HG03442 (cell line): Measurements from ENCODE around the gene TMEM132D.

Source experiments
- ATAC-seq: cut with Tn5 transposase; IDR thresholded peaks from one replicate; pipeline ENCODE4 v1.9.1; 2021; ENCODE audit warnings: mild to moderate bottlenecking, moderate library complexity; ENCODE audit not compliant: unreplicated experiment

The TMEM132D gene

DNA sequence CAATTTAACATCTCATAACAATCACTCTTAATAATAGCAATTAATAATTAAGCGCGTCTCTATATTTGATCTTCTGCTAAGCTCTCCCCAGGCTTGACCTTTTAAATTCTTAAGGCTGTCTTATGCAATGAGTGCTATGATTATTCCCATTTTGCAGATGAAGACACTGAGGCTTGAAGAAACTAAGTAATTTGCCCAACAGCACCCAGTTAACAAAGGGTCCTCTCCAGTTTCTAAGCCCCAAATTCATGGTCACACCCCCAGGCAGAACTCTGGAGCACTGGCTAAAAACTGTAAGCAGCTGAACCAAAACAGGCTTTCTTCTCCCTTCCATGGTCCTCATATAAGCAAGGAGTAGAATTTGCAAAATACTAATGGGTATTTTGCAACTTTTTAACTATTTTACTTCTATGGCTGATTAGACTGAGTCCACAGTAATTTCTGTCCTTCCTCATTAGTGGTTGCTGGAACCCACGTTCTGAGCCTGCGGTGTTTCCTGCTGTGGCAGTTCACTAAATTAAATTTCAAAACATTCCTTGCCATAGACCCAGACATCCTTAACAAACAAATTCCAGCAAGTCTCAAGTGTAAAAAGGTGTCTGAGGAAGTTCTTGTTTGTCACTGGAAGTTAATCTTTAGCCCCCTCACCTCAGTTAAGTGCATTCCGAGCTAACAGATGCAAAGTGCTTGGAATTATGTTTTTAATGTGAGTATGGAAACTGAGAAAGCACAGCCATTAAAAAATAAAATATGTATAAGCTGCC lies 76.5 kb downstream of the TMEM132D start:
- ATAC-seq, result no peak

DNA sequence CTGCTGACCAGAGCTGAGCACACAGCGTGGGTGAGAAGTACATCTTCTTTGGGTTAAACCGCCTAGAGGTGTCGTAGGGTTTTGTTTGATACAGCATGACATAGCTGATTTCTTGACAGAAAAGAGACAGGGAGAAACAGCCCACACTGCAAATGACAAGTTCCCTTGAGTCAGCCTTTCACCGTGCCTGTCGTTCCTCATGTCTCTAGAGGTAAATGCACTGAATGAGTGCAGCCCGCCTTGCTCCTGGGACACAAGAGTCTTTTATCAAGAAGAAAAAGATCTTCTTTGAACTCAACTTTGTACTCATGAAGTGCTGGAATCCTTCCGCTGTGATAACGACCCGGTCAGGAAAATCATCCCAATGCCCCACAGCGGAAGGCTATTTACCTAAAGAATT lies 77.6 kb downstream of the TMEM132D start:
- no peak for ATAC-seq

DNA sequence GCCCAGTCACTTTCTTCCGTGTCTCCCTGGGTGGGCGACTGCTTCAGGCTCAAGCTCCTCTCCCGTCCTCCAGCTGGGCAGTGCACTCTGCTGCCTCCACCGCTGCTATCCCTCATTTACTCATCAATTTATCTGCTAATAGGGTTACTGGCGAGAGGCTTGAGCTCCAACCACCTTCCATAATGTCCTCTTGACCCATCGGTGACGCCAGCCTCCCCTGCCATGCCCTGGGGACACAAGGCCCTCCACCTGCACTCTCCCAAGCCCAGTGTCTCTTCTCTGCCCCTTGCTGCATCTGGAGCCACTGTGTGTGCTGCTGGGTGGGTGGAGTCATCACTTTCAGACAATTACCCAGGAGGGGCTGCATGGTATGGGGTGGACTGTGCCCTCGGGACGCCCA lies 78.5 kb downstream of the TMEM132D start:
- no peak for ATAC-seq

DNA sequence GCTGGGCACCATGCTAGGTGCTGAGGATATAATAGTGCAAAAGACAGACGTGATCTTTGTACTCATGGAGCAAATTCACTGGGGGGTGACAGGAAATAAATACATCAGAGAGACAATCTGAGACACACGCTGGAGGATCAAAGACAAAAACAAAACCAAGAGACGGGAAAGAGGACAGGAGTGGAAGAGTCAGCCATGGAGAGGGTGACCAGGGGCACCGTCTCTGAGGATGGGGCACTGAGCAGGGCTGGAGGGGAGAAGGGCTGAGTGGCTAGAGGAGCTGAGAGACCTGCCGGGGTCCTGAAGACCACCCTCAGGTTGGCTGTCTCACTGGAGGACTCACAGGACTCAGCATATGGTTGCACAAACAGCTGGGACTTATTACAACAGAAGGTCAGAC lies 81.9 kb downstream of the TMEM132D start:
- ATAC-seq, result no peak

DNA sequence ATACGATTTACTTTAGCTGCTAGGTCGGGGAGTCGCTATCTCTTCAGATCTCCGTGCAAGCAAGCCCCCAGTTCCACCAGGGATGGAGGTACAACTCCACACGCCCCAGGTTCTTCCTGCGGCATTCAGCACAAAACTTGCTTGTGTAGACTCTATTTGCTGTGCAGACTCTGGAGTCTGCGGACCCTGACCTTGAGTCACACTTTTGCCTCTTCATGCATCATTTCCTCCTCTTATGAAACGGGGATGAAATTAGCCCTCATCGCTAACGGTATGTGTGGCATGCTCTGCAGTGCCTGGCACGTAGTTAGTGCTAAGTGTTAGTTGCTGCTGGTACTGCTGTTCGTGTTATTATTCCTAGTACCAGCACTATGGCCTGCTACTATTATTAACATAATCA lies 84.4 kb downstream of the TMEM132D start:
- no peak for ATAC-seq

DNA sequence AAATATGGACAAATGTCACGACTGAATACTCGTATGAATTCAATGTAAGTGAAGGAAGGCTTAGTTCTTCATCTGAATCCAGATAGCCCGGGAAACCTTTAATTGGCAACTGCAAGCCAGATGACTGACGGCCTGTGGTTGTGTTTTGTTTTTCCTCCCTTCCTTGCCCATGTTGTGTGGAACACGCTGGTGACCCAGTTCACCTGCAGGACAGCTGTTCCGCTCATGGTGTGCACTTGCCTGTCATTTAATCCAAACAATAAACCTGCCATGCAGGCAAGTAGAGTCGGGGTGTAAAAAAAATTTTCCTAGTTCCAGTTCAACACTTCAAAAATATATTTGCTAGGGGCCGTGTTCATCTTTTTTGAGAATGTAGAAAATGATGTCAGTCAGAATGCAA lies 88.0 kb downstream of the TMEM132D start:
- no peak for ATAC-seq

DNA sequence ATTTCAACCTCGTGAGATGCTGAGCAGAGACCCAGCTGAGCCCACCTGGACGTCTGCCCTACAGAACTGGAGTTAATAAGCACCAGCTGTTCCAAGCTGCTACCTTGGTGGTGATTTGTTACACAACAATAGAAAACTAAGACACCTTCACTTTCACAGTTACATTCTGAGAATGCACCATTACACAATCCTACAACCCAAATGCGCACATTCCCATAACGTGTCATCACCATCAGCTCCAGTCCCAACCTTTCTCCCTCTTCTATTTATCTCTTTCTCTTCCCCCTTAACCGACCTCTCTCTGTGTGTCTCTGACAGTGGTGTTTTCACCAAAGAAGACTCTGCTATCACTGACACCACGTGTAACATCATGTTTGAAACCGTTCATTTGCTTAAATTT lies 91.9 kb downstream of the TMEM132D start:
- no peak for ATAC-seq

DNA sequence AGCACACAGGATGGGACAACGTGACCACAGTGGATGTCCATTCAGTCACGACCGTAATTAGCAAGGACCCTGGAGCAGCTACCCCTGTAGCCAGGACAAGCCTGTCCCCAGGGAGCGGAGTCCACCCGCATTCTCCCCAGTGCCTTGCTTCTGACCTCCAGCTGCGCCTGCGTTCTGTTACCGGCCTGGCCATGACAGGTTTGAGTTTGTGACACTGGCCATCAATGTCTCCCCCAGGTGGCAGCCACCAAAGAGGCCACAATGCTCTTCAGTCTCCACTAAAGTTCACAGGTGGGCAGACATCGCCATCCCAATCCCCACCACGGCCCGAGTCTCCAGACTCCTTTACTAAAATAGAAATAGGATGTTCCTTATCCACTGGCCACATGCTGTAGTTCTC lies 96.7 kb downstream of the TMEM132D start:
- ATAC-seq, result no peak

DNA sequence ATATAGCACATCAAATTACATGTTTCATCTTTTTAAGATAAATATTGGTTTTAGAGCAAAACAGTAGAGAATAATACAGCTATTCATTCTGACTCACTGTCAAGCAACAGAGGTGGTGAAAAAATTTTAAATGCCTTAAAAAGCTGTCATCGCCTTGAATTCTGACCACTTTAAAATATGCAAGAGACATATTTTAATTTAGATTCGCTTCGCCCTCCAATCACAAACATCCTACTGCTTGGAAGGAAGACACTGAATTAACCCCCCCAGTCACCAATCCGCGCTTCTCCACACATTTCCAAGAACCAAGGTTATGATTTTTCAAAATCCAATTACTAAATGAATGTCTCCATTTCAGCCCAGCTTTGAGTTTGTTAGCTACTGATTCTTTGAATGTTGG lies 112.4 kb downstream of the TMEM132D start:
- no peak for ATAC-seq

DNA sequence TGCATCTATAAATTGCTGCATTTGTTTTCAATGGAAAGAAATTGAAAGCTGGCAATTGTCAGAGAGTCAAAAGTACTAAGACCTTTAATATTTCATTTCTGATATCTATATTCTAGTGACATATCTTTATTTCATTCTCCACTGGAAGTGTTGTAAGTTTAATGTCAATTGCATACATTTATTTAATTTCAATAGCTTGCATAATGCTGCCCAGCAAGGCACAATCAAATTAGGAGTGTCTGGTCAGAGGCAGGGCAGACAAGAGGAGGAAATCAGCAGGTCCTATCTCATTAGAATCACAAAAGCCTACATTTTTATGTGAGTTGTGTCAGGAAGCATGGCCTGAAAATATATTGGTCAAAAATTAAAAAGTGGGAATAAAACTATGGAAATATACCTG lies 112.9 kb downstream of the TMEM132D start:
- ATAC-seq, result no peak

DNA sequence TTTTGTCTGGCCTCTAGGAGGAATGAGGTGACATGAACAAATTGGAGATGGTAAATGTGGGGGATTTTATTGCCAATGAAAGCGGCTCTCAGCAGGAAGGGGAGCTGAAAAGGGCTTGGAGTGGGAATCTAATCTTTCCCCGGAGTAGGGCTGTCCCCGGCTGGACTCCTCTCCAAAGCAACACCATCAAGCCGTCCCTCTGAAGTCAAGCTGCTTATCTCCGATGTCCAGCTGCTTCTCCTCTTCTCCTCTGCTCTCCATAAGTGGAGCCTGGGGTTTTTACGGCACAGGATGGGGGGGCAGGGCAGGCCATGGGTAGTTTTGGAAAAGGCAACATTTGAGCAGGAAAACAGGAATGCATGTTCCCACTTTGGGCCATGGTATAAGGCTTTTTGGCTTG lies 113.5 kb downstream of the TMEM132D start:
- no peak for ATAC-seq

DNA sequence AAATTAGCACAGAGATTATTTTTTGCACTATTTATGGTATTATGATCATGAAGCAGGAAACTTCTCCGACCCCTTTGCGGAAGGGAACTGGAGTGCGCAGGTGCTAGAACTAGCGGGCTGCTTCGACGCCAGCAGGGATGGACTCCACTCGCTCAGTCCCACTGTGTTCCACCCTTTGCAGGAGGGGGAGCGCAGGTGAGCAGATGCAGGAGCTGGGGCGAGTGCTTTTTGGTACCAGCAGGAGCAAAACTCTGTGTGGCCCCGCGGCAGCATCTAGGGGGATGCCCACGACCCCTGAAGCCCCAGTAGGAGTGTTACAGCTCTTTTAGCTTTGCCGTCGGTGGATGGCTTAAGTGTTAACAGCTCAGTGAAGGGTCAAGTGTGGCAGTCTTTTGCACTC lies 113.9 kb downstream of the TMEM132D start:
- no peak for ATAC-seq

DNA sequence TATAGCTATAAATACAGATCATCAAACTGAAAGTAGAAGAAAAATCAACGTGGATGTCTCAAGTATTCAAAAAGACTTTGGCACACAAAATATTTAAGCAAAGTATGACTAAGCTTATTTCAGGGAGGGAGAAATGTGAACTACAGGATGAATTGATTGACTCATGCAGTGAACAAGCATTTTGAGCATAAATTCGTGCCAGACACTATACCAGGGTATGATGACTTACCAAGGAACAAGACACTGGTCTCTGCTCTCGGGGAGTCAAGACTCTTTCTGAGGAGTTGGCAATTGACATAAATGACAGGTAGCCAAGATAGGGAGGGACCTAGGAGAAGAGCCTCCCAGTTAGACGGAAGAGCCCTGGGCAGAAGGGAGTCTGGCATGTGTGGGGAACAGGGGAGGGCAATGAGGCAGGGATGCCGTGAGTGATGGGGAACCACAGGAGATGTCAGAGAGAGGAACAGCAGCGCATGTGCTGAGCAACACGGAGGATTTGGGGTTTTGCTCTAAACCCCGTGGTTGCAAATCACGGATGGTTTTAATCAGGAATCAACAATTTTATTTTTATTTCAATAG lies 115.2 kb downstream of the TMEM132D start:
- ATAC-seq, result no peak

DNA sequence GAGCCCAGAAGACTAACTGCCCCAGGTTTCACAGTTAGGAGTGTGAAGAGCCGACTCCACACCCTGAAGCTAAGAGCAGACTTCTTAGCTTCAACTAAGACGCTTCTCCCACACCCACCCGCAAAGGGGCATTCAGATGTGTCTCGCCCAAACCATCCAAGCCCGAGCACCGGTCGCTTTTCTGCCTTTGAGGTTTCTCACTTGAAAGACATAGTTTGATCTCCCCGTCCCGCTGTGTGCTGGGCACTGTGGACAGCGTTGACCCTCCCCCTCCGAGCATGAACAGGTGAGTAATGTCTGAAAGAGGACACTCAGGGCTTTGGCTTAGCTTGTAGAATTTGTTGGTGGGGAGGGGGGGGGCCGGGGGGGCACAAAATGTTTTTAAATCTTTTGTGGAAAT lies 123.8 kb downstream of the TMEM132D start:
- ATAC-seq, result no peak

DNA sequence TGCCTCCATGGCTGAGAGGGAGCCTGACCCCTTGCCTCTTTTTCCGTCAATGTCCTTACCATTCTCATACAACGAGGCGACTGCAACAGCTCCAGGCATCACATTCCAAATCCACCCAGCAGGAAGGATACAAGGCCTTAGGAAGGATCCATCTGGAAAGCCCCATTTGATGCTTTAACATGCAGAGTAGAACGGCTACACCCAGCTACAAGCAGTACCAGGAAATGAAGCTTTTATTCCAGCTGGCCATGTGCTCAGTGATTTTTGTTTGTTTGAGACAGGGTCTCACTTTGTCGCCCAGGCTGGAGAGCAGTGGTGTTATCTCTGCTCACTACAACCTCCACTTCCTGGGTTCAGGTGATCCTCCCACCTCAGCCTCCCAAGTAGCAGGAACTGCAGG lies 124.8 kb downstream of the TMEM132D start:
- ATAC-seq, result no peak

DNA sequence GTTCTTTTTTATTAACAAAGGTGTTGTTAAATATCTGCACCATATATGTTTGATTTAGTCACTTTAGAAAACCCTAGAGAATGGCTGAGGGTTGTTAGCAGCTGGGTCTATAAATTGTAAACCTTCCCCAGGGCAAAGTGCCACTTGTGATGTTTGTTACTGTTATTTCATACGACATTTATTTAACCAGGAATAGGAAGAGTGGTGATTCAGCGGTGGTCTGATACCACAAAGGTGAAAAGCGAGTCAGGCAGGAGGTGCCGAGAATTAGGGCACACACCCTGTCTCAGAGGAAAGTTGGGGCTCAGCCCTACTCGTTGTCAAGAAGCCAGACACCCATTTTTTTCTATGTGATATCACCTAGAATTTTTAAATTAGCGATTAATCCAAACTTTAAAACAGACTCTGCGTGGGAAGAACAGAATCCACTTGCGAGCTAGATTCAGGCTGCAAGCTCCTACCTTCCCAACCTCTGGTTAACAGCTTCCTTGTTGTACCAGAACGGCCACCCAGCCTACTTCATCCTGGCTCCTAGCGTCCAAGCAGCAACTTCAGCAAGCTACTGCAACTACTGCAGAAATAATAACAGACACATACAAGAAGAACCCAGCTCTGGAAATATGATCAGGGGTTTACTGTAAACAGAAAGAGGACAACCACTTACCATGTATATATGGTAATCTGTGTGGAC lies 126.7 kb downstream of the TMEM132D start:
- ATAC-seq, result no peak

DNA sequence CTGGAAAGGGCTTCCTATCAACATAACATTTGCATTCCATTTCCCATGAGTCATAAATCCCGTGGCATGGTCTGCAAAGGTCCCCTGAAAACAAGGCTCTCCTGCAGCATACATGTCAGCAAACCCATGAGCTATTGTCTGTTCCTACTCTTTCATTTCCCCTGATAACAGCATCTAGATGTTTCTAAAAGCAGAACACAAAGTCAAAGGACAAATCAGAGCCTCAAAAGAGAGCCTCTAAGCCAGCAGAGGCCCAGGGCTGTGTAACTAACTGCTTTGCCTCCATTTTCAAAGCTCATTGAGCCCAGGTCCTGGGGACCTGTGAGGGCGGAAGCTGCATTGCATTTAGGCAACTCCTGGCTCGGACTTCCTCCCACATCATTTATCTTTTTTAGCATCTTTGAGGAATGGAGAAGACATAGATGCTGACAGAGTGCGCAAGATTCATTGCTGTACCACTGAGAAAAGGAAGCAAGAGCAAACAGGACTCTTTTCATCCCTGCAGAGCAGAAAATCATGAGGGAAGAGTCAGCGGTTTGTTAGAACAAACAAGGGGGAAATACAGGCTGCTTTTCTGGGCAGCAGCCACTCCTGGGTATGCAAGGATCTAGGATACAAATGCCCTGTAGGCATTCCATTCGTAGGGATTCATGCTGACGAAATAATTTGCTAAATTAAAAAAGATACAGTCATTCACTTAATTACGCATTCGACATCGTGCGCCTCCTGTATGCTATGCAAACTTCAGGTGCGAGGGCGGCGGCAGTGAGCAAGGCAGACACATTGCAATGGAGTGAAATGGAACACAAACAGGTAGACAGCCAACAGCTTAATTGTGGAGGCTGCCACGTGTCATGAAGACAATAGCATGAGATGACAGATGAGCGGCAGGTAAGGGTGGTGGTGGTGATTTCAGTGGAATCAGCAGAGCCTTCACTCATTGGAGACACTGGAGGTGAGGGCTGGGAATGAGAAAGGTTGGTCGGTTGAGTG lies 131.0 kb downstream of the TMEM132D start:
- no peak for ATAC-seq

DNA sequence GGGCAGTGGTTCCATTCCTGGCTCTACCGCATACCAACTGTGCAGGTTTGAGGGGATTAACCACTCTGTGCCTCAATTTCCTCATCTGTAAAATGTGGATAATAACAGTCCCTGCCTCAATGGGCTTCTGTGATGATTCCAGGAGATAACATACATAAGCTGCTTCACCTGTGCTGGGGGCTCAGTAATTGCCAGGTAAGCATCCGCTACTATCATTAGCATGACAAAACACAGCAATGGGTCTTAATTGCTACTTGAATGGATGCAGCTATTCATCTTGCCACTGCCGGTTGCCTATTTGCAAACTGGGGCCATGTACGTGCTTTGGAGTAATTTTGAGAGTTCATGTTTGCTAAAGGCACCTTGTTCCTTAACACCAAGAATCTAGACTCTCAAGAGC lies 132.6 kb downstream of the TMEM132D start:
- no peak for ATAC-seq

DNA sequence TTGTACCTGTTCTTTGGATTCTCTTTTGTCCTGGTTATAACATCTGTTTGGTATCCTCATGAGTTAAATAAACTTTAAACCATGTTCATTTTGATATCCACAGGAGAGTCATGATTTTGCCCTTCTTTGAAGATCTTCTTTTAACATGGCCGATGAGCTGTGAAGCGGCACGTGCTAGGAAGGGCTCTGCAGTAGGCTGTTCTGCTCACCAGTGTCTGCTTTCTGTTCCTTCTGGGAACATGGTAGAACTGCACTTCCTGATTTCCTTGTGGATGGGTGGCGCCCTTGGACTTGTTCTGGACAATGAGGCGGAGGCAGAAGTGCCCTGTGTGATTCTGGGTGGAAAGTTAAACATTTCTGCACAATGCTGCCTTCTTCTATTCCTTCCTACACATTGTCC lies 138.1 kb downstream of the TMEM132D start:
- no peak for ATAC-seq

DNA sequence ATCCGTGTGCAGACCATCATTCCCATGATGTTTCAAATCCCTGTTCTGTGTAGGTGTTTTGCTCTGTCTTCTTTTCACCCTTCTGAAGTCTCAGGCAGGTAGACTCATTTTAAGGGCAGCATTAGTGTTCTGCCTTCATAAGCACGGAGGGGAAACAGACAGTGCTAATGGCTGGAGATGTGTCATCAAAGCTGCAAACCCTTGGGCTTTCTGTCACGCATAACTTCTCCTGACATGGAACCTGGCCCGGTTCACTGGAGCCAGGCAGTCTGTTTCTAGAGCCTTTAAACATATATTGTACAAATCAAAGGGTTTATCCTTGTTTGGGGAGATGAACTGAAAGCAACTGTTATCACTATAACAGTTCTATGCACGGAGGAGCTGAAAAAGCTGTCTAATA lies 141.4 kb downstream of the TMEM132D start:
- ATAC-seq, result no peak

DNA sequence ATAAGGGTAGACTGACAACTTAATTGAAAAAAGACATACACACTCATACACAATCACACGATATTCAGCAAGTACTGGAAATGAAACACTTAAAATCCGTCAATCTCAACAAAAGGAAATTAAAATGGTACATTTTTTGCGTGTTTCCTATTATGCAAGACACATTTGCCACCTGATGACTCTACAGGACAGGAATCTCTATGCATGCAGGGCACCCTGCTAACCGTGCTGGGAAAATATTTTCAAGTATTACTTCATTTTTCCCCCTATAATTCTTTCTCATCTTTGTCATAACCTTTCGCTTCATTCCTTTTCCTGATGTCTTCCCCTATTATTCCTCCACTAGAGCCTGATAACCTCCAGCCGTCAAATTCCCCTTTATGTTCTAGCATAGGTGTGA lies 150.2 kb downstream of the TMEM132D start:
- no peak for ATAC-seq
